Measurements from ENCODE around the gene TRAPPC2. TPM values are rescaled to one million over a fixed set of nuclear protein-coding genes. Genes with fewer than 3 reads are reported as not detected.

Gene TRAPPC2
- polyA plus RNA-seq, 1 of the 3 experiments (the other 2 are of a cell fraction) = 10.4 TPM

DNA sequence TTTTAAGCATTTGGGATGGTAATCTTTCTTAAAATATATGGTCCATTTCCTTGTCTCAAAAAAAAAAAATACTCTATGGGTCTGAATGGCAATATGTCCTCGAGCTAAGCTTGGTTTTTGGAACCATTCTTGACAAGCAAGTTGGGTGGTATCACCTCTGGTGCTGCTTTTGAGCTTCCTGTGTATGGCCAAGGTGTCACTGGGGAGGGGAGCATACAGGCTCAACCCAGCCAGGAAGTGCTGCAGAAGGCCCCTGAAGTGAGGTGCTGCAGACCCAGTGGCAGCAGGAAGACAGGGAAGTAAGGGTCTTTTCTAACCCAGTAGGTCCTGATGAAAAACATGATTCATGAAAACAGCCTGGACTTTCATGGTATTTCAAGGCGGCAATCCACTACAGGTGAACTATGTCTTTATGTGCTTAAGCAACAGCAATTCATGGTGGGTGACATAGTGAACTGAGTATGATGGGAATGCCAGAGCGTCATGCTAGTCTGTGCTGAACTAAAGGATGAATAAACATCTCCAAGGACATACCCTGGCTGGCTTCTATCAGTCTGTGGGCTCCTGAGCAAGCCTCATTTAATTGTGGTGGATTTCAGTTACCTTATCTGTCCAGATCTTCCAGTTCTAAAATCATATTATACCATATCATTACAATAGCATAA, 15.1 kb downstream of the TRAPPC2 start:
- H3K27ac ChIP-seq (ENCODE audit: low read depth in 2 of 2, low read length in 1 of 2) = no peak overlapping the region
- no peak for TF ChIP-seq GATA2 (CRISPR knock-in tag; IDR thresholded peaks at IDR 0.05)
- TF ChIP-seq SIN3A (IDR thresholded peaks at IDR 0.05; ENCODE audit: borderline replicate concordance, low read depth, low read length) = no peak
- TF ChIP-seq NRF1 (IDR thresholded peaks at IDR 0.05; ENCODE audit: low read depth, low read length) = no peak
- no peak for TF ChIP-seq ELF1 (IDR thresholded peaks at IDR 0.05)
- TF ChIP-seq GABPA (IDR thresholded peaks at IDR 0.05; ENCODE audit: low read depth) = no peak
- no peak for TF ChIP-seq MEF2A (IDR thresholded peaks at IDR 0.05; ENCODE audit: borderline replicate concordance, low read depth)
- 93% methylated on average over 3 of the region's 3 CpGs for WGBS (ENCODE audit: low lambda C conversion rate)
- H3K9ac ChIP-seq = no peak overlapping the region
- no peaks in the 10 kb centered on the region for H3K27me3 ChIP-seq (ENCODE audit: insufficient read depth)
- peaks cover 6% of the 10 kb centered on the region; the same call in 1 of the 2 replicates for H4K20me1 ChIP-seq (ENCODE audit: insufficient read depth)
- peaks cover 3% of the 10 kb centered on the region for H3F3A ChIP-seq (replicated peaks; ENCODE audit: insufficient read depth)
- no peak overlapping the region for H2AFZ ChIP-seq (ENCODE audit: low read depth)
- no peak for DNase-seq
- H3K4me3 ChIP-seq (ENCODE audit: low read depth in 2 of 2, low read length in 1 of 2) = no peak overlapping the region
- POLR2A ChIA-PET = no interaction called here
- peaks cover 39 to 45% of the 10 kb centered on the region in 2 experiments for H3K36me3 ChIP-seq (replicated peaks in 1 of 2; ENCODE audit: control insufficient read depth in 1 of 2, insufficient read depth in 2 of 2, low read length in 1 of 2)
- H3K4me2 ChIP-seq = no peak overlapping the region
- peaks cover 55% of the 10 kb centered on the region for H3K79me2 ChIP-seq (ENCODE audit: insufficient read depth)
- CTCF ChIA-PET = no interaction called here
- peaks cover 0 to 3% of the 10 kb centered on the region in 2 experiments; a peak in 1 of 4 replicates for H3K4me1 ChIP-seq (ENCODE audit: control insufficient read depth in 1 of 2, insufficient read depth in 2 of 2, low read depth in 1 of 2, low read length in 1 of 2)
- H3K9me3 ChIP-seq = no peaks in the 10 kb centered on the region
- H3K9me2 ChIP-seq = no peaks in the 10 kb centered on the region

DNA sequence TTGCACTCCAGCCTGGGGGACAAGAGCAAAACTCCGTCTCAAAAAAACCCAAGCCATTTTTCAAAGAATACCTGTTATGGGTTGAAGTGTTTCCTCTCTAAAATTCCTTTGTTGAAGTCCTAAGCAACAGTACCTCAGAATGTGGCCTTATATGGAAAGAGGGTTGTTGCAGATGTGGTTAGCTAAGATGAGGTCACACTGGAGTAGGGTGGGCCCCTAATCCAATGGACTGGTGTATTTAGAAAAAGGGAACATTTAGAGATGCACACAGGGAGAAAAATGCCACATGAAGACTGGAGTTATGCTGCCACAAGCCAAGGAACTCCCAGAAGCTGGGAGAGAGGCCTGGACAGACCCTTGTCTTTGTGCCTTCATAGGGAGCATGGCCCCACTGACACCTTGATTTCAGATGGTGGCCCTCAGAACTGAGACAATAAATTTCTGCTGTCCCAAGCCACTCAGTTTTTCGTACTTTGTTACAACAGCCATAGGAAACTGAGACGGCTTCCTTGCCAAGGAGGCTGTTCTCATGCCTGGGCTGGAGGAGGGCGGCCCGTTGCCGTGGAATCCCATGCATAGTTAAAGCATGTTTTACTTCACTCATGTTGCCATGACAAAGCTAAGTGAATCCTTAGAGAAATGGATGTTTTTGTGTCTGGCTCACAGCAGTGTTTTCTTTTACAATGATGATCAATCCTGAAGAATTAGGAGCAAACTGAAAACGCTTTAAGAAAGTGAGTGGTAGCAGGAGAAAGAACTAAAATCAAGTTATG, 16.5 kb downstream of the TRAPPC2 start:
- Histone ChIP-seq H3F3A (replicated peaks; ENCODE audit: insufficient read depth) (peaks cover 5% of the 10 kb centered on the region), H2AFZ (ENCODE audit: low read depth) (no peak overlapping the region), H3K9me3 (no peaks in the 10 kb centered on the region), H3K9ac (no peak overlapping the region), H3K4me2 (no peak overlapping the region), H3K4me1 (ENCODE audit: control insufficient read depth in 1 of 2, insufficient read depth in 2 of 2, low read depth in 1 of 2, low read length in 1 of 2) (peaks cover 0 to 3% of the 10 kb centered on the region in 2 experiments; a peak in 1 of 4 replicates), H3K36me3 (replicated peaks in 1 of 2; ENCODE audit: control insufficient read depth in 1 of 2, insufficient read depth in 2 of 2, low read length in 1 of 2) (peaks cover 48 to 54% of the 10 kb centered on the region in 2 experiments), H3K27ac (ENCODE audit: low read depth in 2 of 2, low read length in 1 of 2) (no peak overlapping the region), H3K9me2 (no peaks in the 10 kb centered on the region), H4K20me1 (ENCODE audit: insufficient read depth) (peaks cover 6% of the 10 kb centered on the region; the same call in 1 of the 2 replicates), H3K4me3 (ENCODE audit: low read depth in 2 of 2, low read length in 1 of 2) (no peak overlapping the region), H3K79me2 (ENCODE audit: insufficient read depth) (peaks cover 45% of the 10 kb centered on the region; the same call in 1 of the 2 replicates), H3K27me3 (ENCODE audit: insufficient read depth) (no peaks in the 10 kb centered on the region)
- TF ChIP-seq CHD2 (IDR thresholded peaks at IDR 0.05; ENCODE audit: low read length, partially characterized antibody) = no peak
- TF ChIP-seq NFIC (IDR thresholded peaks at IDR 0.05; ENCODE audit: borderline replicate concordance) = no peak
- no peak for TF ChIP-seq RXRA (IDR thresholded peaks at IDR 0.05; ENCODE audit: borderline replicate concordance, low read depth)
- TF ChIP-seq TCF12 (IDR thresholded peaks at IDR 0.05) = no peak
- TF ChIP-seq, protein P1, sequence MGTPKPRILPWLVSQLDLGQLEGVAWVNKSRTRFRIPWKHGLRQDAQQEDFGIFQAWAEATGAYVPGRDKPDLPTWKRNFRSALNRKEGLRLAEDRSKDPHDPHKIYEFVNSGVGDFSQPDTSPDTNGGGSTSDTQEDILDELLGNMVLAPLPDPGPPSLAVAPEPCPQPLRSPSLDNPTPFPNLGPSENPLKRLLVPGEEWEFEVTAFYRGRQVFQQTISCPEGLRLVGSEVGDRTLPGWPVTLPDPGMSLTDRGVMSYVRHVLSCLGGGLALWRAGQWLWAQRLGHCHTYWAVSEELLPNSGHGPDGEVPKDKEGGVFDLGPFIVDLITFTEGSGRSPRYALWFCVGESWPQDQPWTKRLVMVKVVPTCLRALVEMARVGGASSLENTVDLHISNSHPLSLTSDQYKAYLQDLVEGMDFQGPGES (IDR thresholded peaks at IDR 0.05; ENCODE audit: low read depth, low read length) = no peak
- TF ChIP-seq YY1 (IDR thresholded peaks at IDR 0.05; ENCODE audit: low read depth) = no peak
- no peak for TF ChIP-seq SIN3A (IDR thresholded peaks at IDR 0.05; ENCODE audit: borderline replicate concordance, low read depth, low read length)
- TF ChIP-seq, protein P2, sequence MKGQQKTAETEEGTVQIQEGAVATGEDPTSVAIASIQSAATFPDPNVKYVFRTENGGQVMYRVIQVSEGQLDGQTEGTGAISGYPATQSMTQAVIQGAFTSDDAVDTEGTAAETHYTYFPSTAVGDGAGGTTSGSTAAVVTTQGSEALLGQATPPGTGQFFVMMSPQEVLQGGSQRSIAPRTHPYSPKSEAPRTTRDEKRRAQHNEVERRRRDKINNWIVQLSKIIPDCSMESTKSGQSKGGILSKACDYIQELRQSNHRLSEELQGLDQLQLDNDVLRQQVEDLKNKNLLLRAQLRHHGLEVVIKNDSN (IDR thresholded peaks at IDR 0.05; ENCODE audit: borderline replicate concordance, low read depth) = no peak
- TF ChIP-seq, protein P3, sequence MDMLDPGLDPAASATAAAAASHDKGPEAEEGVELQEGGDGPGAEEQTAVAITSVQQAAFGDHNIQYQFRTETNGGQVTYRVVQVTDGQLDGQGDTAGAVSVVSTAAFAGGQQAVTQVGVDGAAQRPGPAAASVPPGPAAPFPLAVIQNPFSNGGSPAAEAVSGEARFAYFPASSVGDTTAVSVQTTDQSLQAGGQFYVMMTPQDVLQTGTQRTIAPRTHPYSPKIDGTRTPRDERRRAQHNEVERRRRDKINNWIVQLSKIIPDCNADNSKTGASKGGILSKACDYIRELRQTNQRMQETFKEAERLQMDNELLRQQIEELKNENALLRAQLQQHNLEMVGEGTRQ (IDR thresholded peaks at IDR 0.05; ENCODE audit: borderline replicate concordance, low read depth, low read length) = no peak
- TF ChIP-seq GABPA (IDR thresholded peaks at IDR 0.05; ENCODE audit: low read depth) = no peak
- TF ChIP-seq FOXM1 (IDR thresholded peaks at IDR 0.05; ENCODE audit: low read depth) = no peak
- no peak for TF ChIP-seq RFX5 (IDR thresholded peaks at IDR 0.05; ENCODE audit: low read length)
- TF ChIP-seq RCOR1 (IDR thresholded peaks at IDR 0.05; ENCODE audit: low read length) = no peak
- no peak for TF ChIP-seq EP300 (IDR thresholded peaks at IDR 0.05; ENCODE audit: borderline replicate concordance in 1 of 2, low read depth in 1 of 2, low read length in 1 of 2)
- TF ChIP-seq MEF2A (IDR thresholded peaks at IDR 0.05; ENCODE audit: borderline replicate concordance, low read depth) = no peak
- no peak for TF ChIP-seq FOXJ3 (CRISPR knock-in tag; IDR thresholded peaks at IDR 0.05)
- TF ChIP-seq GATA2 (CRISPR knock-in tag; IDR thresholded peaks at IDR 0.05) = no peak
- CTCF ChIA-PET = no interaction called here
- POLR2A ChIA-PET = no interaction called here
- 99% methylated on average over 7 of the region's 7 CpGs for WGBS (ENCODE audit: low lambda C conversion rate)
- no peak for DNase-seq
